GM12864 (cell line): ENCODE measurements around the gene STS.

Experiments used
- DNase-seq: peaks from one replicate; pipeline ENCODE4 v3.0.0-alpha.2; 2011; ENCODE audit warnings: low read depth
- H3K4me3 ChIP-seq: 2 replicates; pipeline ENCODE4 v1.5.1; 2011; ENCODE audit warnings: mild to moderate bottlenecking, low read depth, low read length, control low read depth
- CTCF ChIP-seq: IDR thresholded peaks from 2 replicates; pipeline ENCODE4 v1.5.1; 2011; ENCODE audit warnings: low read depth, mild to moderate bottlenecking, moderate library complexity, low read length, control low read depth, inconsistent platforms; ENCODE audit errors: missing control alignments

Gene STS

GRCh38 chrX:7155163-7155562 lies 7.7 kb downstream of the STS start:
- no peak for DNase-seq
- no peak overlapping the region for H3K4me3 ChIP-seq
- TF ChIP-seq CTCF: no peak

- no peak for DNase-seq
- TF ChIP-seq CTCF: no peak
- H3K4me3 ChIP-seq: no peak overlapping the region
These were observed 9.4 kb downstream of the STS start for GRCh38 chrX:7156879-7157278.

- H3K4me3 ChIP-seq: no peak overlapping the region
- no peak for DNase-seq
- no peak for TF ChIP-seq CTCF
These were observed 11.0 kb downstream of the STS start for GRCh38 chrX:7158468-7158990.

DNA sequence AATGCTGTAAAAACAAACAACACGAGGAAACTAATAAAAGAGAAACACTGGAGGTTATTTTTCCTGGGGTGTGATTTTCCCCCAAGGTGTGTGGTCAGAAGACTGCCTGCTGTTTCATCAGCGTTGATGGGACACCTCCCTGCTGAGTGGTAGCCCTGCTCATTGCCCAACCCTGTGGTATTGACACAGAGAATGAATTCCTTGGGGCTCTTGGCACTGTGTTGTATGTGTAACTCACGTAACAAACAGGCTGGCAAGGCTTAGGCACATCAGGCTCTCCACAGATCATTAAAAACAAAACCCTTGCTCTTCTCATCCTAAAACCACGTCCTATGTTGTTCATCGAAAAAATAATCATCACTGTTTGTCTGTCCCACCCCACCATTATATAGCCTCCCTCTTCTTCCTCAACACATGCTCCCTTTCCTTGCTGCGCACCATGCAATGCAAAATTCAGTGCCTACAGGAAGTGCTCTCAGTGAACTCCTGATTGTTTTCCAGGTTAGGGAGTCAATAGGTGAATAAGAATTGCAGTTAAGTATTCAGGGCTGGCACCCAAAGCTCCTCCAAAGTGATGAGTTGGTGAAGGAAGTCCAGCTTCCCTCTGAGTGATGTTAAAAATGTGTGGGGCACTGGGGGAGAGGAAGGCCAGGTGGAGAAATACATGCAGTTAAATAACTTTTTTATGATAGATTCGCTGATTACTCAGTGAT lies 11.8 kb downstream of the STS start:
- no peak for TF ChIP-seq CTCF
- DNase-seq: no peak
- H3K4me3 ChIP-seq: no peak overlapping the region

DNA sequence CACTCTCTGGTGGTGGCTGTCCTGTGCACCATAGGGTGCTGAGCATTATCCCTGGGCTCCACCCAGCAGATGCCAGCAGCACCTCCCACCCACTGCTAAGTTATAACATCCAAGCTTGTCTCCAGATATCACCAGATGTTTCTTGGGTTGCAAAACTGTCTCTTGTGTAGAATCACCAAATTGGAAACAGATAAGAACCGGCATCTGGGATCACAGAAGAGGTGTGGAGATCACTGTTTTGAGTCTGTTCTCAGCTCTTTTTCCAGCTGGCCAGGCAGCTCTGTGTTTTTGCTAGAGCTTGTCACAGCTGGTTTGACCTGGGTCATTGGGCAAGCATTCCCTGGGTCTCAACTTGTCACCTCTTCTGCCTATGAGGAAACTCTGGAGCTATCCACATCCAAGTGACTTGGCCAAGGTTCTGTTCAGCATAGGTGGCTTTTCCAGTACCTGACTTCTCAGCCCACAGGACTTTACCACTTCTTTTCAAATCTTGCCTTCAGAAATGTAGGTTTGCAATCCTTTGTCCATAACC lies 15.7 kb downstream of the STS start:
- no peak for DNase-seq
- TF ChIP-seq CTCF: no peak
- no peak overlapping the region for H3K4me3 ChIP-seq

DNA sequence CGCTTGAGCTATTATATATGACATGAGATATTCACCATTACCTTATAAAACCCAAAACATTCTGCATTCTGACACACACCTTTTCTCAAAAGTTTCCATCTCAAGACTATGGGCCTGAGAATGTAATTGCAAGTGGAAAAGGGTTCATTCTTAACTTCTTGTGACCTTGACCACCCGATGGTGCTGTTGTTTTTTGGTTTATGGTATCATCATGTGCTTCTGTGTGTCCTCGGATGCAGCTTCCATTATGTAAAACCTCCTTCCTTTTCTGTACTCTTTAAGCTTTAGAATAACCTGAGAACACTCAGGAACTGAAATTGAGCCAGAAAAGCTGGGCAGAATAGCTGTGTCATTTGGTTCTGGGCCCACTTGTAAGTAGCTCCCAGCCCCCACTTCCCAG lies 16.7 kb downstream of the STS start:
- peak; percentile 2 for TF ChIP-seq CTCF
- no peak overlapping the region for H3K4me3 ChIP-seq
- no peak for DNase-seq

- DNase-seq: no peak
- TF ChIP-seq CTCF: no peak
- H3K4me3 ChIP-seq: no peak overlapping the region
These were observed 20.9 kb downstream of the STS start for GRCh38 chrX:7168371-7168770.
